Measurements from ENCODE around the gene C1orf122.

GRCh38 chr1:37831809-37832208, 24.2 kb downstream of the C1orf122 start:
- TF ChIP-seq, protein P1, sequence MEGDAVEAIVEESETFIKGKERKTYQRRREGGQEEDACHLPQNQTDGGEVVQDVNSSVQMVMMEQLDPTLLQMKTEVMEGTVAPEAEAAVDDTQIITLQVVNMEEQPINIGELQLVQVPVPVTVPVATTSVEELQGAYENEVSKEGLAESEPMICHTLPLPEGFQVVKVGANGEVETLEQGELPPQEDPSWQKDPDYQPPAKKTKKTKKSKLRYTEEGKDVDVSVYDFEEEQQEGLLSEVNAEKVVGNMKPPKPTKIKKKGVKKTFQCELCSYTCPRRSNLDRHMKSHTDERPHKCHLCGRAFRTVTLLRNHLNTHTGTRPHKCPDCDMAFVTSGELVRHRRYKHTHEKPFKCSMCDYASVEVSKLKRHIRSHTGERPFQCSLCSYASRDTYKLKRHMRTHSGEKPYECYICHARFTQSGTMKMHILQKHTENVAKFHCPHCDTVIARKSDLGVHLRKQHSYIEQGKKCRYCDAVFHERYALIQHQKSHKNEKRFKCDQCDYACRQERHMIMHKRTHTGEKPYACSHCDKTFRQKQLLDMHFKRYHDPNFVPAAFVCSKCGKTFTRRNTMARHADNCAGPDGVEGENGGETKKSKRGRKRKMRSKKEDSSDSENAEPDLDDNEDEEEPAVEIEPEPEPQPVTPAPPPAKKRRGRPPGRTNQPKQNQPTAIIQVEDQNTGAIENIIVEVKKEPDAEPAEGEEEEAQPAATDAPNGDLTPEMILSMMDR (conservative IDR thresholded peaks at IDR 0.05; ENCODE audit: low read length) = no peak
- no peak for TF ChIP-seq EZH2phosphoT487 (IDR thresholded peaks at IDR 0.05; ENCODE audit: borderline replicate concordance, low read depth, low read length)

Data from OCI-LY7 (cell line).